Testis (tissue), 2 donors: ENCODE measurements around the gene CCDC30.

ENCODE experiments used
- POLR2A ChIP-seq: fragments of 450-650 bp; IDR thresholded peaks from one replicate; pipeline ENCODE4 v1.6.1; 2017; ENCODE audit warnings: antibody characterized with exemption, mild to moderate bottlenecking, moderate library complexity
- TF ChIP-seq, protein P1 (sequence below), 3 experiments: fragments of 450-650 bp in 2 of 3; fragments of 200-600 bp in 1 of 3; sonication (generic) in 1 of 3; IDR thresholded peaks; one replicate each; pipeline ENCODE4 v1.5.1; 2016 to 2019; ENCODE audit warnings: antibody characterized with exemption in 3 of 3, mild to moderate bottlenecking in 2 of 3, moderate library complexity in 1 of 3

DNA sequence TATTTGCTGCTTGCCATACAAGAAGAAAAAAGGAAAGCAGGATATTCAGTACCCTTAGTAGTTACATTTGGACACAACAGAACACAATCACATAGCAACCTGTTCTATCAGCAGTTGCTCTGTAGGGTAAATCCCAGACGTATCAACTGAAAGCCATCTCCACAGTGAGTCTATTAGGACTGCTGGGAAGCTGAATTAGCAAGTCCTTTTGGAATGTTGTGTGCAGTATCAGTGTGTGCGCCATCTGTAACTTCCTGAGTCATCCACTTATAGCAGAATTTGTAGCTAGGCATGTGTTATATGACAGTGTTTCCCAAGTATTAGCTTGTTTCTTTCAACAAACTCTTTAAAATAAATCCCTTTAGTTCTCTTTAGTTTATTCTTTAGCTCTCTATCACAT, 21.3 kb downstream of the CCDC30 start:
- TF ChIP-seq, protein P1, sequence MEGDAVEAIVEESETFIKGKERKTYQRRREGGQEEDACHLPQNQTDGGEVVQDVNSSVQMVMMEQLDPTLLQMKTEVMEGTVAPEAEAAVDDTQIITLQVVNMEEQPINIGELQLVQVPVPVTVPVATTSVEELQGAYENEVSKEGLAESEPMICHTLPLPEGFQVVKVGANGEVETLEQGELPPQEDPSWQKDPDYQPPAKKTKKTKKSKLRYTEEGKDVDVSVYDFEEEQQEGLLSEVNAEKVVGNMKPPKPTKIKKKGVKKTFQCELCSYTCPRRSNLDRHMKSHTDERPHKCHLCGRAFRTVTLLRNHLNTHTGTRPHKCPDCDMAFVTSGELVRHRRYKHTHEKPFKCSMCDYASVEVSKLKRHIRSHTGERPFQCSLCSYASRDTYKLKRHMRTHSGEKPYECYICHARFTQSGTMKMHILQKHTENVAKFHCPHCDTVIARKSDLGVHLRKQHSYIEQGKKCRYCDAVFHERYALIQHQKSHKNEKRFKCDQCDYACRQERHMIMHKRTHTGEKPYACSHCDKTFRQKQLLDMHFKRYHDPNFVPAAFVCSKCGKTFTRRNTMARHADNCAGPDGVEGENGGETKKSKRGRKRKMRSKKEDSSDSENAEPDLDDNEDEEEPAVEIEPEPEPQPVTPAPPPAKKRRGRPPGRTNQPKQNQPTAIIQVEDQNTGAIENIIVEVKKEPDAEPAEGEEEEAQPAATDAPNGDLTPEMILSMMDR (IDR thresholded peaks at IDR 0.05), result no peak
- no peak for TF ChIP-seq POLR2A
